Mononuclear cell (primary cell): ENCODE data around the gene MAP4K4. TPM values are rescaled to one million over a fixed set of nuclear protein-coding genes. Genes with fewer than 3 reads are reported as not detected.
"Not testable (repeated sequence)": the region's sequence is repeated elsewhere in the genome, so short reads cannot be mapped to it uniquely, and the experiment has no call there.

Experiments used
- H3K27me3 ChIP-seq: 2 replicates; pipeline ENCODE4 v1.6.0; 2011; ENCODE audit warnings: low read length, control low read depth; ENCODE audit not compliant: insufficient read depth
- H3K4me1 ChIP-seq: 2 replicates; pipeline ENCODE4 v1.5.1; 2011; ENCODE audit warnings: mild to moderate bottlenecking, low read length, control low read depth; ENCODE audit not compliant: insufficient read depth
- H3K4me3 ChIP-seq: 2 replicates; pipeline ENCODE4 v1.5.1; 2011; ENCODE audit warnings: mild to moderate bottlenecking, low read length, moderate library complexity
- H3K9me3 ChIP-seq: 2 replicates; pipeline ENCODE4 v1.5.1; 2011; ENCODE audit warnings: low read depth, mild to moderate bottlenecking, control low read depth, low read length
- total RNA-seq: library from RNA; depleted of rRNA; stranded (reverse); fragments of >200 nt; gene quantifications from one replicate; pipeline ENCODE4 v1.2.3, GENCODE V29; 2012

The MAP4K4 gene
- total RNA-seq, 1 donor: 58.8 TPM

DNA sequence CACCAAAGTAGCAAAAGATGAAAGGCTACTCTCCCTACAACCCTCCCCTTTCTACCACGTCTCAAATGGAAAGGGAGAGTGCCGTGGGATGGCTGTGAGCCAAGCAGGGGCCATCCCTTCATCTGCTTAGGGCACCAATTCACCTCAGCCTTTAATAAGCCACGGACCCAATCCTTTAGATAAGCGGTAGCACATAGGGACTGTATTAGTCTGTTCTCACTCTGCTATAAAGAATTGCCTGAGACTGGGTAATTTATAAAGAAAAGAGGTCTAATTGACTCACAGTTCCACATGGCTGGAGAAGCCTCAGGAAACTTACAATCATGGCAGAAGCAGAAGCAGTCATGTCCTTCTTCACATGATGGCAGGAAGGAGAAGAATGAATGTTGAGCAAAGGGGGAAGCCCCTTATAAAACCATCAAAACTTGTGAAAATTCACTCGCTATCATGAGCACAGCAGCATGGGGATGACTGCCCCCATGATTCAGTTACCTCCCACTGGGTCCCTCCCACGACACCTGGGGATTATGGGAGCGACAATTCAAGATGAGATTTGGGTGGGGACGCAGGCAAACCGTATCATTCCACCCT, 208.3 kb downstream of the MAP4K4 start:
- peaks cover 33% of the 10 kb centered on the region for H3K9me3 ChIP-seq
- no peaks in the 10 kb centered on the region for H3K4me1 ChIP-seq
- H3K27me3 ChIP-seq: no peaks in the 10 kb centered on the region
- H3K4me3 ChIP-seq: no peak overlapping the region

DNA sequence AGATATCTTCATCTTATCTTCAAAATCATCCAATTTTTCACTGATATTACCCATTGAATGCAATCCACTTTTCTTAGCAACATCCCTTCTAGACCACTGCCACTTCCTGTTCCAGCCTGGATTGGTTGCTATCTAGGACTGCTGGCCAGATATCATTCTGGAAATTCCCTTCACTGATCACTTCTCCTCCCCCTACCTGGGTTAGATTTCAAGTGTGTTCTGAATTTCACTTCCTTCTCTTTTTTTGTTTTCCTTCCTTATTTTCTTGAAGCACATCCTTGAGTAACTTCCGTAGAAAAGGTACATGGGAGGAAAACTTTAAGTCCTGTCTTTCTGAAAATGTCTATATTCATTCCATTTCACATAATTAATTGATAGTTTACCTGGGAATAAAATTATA, 212.3 kb downstream of the MAP4K4 start:
- Histone ChIP-seq H3K27me3 (no peaks in the 10 kb centered on the region), H3K9me3 (peaks cover 33% of the 10 kb centered on the region), H3K4me3 (no peak overlapping the region), H3K4me1 (peaks cover 13% of the 10 kb centered on the region)

DNA sequence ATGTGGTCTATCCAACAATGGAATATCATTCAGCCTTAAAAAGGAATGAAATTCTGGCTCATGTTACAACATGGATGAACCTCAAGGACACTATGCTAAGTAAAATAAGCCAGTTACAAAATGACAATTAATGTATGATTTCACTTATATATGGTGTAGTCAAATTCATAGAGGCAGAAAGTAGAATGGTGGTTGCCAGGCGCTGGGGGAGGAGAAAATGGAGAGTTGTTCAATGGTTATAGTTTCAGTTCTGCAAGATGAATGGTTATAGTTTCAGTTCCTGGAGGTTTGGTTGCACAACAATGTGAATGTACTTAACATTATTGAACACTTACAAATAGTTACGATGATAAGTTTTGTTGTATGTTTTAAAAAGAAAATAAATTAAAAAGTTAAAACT, 215.0 kb downstream of the MAP4K4 start:
- Histone ChIP-seq H3K4me1 (peaks cover 13% of the 10 kb centered on the region), H3K4me3 (no peak overlapping the region), H3K27me3 (no peaks in the 10 kb centered on the region), H3K9me3 (peaks cover 19% of the 10 kb centered on the region)

- Histone ChIP-seq H3K9me3 (no peaks in the 10 kb centered on the region), H3K4me3 (no peak overlapping the region), H3K27me3 (no peaks in the 10 kb centered on the region), H3K4me1 (peaks cover 26% of the 10 kb centered on the region)
These were observed 223.9 kb downstream of the MAP4K4 start for GRCh38 chr2:101921319-101921952.

DNA sequence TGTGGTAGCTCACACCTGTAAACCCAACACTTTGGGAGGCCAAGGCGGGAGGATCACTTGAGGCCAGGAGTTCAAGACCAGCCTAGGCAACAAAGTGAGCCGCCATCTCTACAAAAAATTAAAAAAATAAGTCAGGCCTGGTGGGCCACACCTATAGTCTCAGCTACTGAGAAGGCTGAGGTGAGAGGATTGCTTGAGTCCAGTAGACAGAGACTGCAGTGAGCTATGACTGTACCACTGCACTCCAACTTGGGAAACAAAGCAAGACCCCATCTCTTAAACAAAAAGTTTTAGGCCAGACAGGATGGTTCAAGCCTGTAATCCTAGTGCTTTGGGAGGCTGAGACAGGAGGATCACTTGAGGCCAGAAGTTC, 224.4 kb downstream of the MAP4K4 start:
- Histone ChIP-seq H3K27me3 (no peaks in the 10 kb centered on the region), H3K4me3 (no peak overlapping the region), H3K4me1 (peaks cover 26% of the 10 kb centered on the region), H3K9me3 (peaks cover under 1% of the 10 kb centered on the region)

GRCh38 chr2:101924311-101924710, 226.8 kb downstream of the MAP4K4 start:
- H3K27me3 ChIP-seq, H3K9me3 ChIP-seq, H3K4me3 ChIP-seq: not testable (repeated sequence)
- H3K4me1 ChIP-seq: peaks cover 26% of the 10 kb centered on the region

DNA sequence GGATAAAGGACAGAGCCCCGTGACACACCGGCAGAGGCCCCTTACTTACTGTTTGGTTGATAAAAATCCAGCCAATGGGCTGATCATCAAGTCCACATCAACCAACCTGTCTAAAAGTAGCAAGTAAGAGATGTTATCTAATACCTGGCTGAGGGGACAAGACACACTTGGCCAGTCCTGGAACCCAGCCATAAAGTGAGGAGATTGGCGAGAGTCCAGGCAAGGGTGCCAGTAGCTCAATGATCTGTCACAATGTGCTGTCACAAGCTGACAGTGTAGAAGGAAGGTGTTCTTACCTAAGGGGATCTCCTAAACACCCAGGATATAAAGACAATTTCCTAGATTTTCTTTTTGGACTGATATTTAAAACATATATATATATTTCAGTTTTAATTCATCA, 232.5 kb downstream of the MAP4K4 start:
- Histone ChIP-seq H3K9me3 (peaks cover 8% of the 10 kb centered on the region), H3K27me3 (peaks cover 3% of the 10 kb centered on the region), H3K4me3 (no peak overlapping the region), H3K4me1 (peaks cover 12% of the 10 kb centered on the region)

- H3K4me1 ChIP-seq: peaks cover 12% of the 10 kb centered on the region
These were observed 233.3 kb downstream of the MAP4K4 start for GRCh38 chr2:101930847-101931246.

GRCh38 chr2:101931402-101931801, 233.9 kb downstream of the MAP4K4 start:
- no peak overlapping the region for H3K4me3 ChIP-seq
- peaks cover 8% of the 10 kb centered on the region for H3K9me3 ChIP-seq
- peaks cover 12% of the 10 kb centered on the region for H3K4me1 ChIP-seq
- H3K27me3 ChIP-seq: peaks cover 3% of the 10 kb centered on the region

More at GRCh38 chr2:101930847-101931246, 233.3 kb downstream of the MAP4K4 start:
- Histone ChIP-seq H3K27me3 (peaks cover 3% of the 10 kb centered on the region), H3K9me3 (peaks cover 8% of the 10 kb centered on the region), H3K4me3 (no peak overlapping the region)

GRCh38 chr2:101935764-101936163, 238.3 kb downstream of the MAP4K4 start:
- not testable (repeated sequence) for H3K27me3 ChIP-seq, H3K9me3 ChIP-seq, H3K4me3 ChIP-seq
- H3K4me1 ChIP-seq: peaks cover 11% of the 10 kb centered on the region

- Histone ChIP-seq H3K4me3 (no peak overlapping the region), H3K27me3 (no peaks in the 10 kb centered on the region), H3K4me1 (no peaks in the 10 kb centered on the region), H3K9me3 (no peaks in the 10 kb centered on the region)
These were observed 245.3 kb downstream of the MAP4K4 start for GRCh38 chr2:101942851-101943250.

Other genes starting within 250 kb of the MAP4K4 start
- gene RFX8, start 222.6 kb upstream of the MAP4K4 start, total RNA-seq: 0.21 TPM